WERI-Rb-1 (cell line): ENCODE data around the gene TRMT2A.

Experiments used
- DNase-seq: peaks from one replicate; pipeline ENCODE4 v3.0.0-alpha.2; 2020
- H3K27ac ChIP-seq: fragments of 250-450 bp; sonication (Bioruptor Pico); 2 replicates; pipeline ENCODE4 v1.5.1; 2020; ENCODE audit warnings: mild to moderate bottlenecking, moderate library complexity
- H3K27me3 ChIP-seq: fragments of 250-450 bp; sonication (Bioruptor Pico); 2 replicates; pipeline ENCODE4 v1.5.1; 2021; ENCODE audit warnings: mild to moderate bottlenecking, low read depth, moderate library complexity; ENCODE audit not compliant: insufficient read depth, severe bottlenecking
- H3K36me3 ChIP-seq: fragments of 250-450 bp; sonication (Bioruptor Pico); 2 replicates; pipeline ENCODE4 v1.5.1; 2020; ENCODE audit warnings: mild to moderate bottlenecking, moderate library complexity
- H3K4me3 ChIP-seq: 2 replicates; pipeline ENCODE4 v1.5.1; 2011; ENCODE audit warnings: low read depth, mild to moderate bottlenecking, control low read depth, low read length
- H3K9me3 ChIP-seq: fragments of 250-450 bp; sonication (Bioruptor Pico); 2 replicates; pipeline ENCODE4 v1.5.1; 2021; ENCODE audit warnings: mild to moderate bottlenecking, moderate library complexity; ENCODE audit not compliant: severe bottlenecking
- TF ChIP-seq, protein P1 (sequence below): IDR thresholded peaks from 2 replicates; pipeline ENCODE4 v1.5.1; 2011; ENCODE audit warnings: low read depth, mild to moderate bottlenecking, control low read depth, inconsistent platforms, low read length

TRMT2A gene

DNA sequence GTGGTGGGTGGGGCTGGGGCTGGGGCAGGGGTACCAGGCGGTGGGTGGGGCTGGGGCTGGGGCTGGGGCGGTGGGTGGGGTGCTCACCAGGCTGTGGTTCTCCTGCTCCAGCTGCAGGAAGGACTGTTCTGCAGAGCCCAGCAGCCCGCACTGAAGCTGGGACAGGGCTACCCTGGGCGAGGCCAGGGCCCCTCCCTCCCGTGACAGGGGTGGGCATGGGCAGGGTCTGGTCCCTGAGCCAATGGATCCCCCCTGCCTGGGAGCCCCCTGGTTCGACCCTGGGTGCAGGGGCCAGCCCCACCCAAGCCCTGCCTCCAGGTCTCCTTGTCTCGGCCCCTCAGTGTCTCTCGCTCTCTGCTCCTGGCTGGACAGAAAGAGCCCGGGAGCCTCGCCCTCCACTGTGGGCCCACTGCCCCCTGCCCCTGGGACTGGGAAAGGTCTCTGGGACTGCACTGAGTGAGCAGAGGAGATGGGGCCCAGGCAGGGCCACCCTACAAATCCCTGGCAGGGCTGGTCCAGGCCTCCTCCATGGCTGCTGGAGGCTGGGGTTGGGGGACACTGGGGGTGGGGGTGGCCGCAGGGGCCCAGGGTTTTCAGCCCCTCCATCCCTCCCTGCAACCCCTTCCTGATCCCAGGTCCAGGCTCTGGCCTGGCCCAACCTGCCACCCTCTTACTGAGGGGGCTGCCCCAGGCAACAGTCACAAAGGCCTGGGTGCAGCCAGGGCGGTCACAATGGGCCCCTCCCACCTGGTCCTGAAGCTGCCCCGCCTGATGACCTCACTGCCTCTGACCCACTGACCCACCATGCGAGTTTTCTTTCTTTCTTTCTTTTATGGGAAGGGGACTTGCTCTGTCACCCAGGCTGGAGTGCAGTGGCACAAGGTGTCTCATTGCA lies 33.6 kb upstream of the TRMT2A start, which contains the start of gene CCDC188:
TSS of gene CCDC188 (minus strand) at position 675 of the 895 bp plus-strand sequence. CDS start at position 606, 69 bp downstream.
- no peak for DNase-seq
- no peaks in the 10 kb centered on the region for H3K27me3 ChIP-seq
- TF ChIP-seq, protein P1, sequence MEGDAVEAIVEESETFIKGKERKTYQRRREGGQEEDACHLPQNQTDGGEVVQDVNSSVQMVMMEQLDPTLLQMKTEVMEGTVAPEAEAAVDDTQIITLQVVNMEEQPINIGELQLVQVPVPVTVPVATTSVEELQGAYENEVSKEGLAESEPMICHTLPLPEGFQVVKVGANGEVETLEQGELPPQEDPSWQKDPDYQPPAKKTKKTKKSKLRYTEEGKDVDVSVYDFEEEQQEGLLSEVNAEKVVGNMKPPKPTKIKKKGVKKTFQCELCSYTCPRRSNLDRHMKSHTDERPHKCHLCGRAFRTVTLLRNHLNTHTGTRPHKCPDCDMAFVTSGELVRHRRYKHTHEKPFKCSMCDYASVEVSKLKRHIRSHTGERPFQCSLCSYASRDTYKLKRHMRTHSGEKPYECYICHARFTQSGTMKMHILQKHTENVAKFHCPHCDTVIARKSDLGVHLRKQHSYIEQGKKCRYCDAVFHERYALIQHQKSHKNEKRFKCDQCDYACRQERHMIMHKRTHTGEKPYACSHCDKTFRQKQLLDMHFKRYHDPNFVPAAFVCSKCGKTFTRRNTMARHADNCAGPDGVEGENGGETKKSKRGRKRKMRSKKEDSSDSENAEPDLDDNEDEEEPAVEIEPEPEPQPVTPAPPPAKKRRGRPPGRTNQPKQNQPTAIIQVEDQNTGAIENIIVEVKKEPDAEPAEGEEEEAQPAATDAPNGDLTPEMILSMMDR = no peak
- no peaks in the 10 kb centered on the region for H3K36me3 ChIP-seq
- H3K4me3 ChIP-seq = no peak within 1 kb of the TSS
- no peak within 1 kb of the TSS for H3K27ac ChIP-seq
- no peaks in the 10 kb centered on the region for H3K9me3 ChIP-seq

GRCh38 chr22:20149257-20150250 lies 32.5 kb upstream of the TRMT2A start:
- TF ChIP-seq, protein P1 = no peak
- Histone ChIP-seq H3K9me3 (no peaks in the 10 kb centered on the region), H3K27me3 (no peaks in the 10 kb centered on the region), H3K4me3 (no peak overlapping the region), H3K36me3 (no peaks in the 10 kb centered on the region), H3K27ac (no peak overlapping the region)
- no peak for DNase-seq

GRCh38 chr22:20148414-20148813 lies 31.4 kb upstream of the TRMT2A start:
- Histone ChIP-seq H3K27ac (no peak overlapping the region), H3K36me3 (no peaks in the 10 kb centered on the region), H3K27me3 (no peaks in the 10 kb centered on the region), H3K9me3 (no peaks in the 10 kb centered on the region), H3K4me3 (no peak overlapping the region)
- TF ChIP-seq, protein P1 = no peak
- DNase-seq = no peak

DNA sequence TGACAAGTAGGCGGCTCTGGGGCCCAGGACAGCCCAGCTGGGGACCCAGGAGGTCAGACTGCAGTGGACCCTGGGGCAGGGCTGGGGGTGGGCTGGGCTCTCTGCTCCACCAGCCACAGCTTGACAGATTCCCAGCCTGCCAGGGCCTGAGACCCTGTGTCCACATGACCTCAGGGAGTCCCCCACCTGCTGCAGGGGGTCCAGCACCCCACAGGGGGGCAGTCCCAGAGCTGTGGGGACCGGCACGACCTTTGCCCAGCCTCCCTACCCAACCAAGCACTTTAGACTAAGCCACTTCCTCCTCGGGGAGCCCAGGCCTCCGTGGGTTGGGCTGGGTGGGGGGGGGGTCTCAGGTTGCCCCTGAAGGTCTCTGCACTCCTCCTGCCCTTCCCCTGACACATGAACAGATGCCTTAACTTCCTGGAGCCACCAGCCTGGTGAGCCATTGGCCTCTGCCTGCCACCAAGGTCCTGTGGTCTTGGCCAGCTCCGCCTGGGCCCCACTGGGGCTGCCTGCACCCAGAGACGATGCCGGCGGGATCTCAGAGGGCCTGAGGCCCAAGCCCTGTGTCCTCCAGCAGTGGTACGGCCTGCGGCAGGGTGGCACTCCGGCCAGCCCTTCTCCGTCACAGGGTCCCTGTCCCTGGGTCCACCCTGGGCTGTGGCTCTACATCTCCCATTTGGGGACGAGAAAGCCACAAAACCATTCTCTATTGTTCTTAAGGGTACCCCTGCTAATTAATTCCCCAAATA lies 30.4 kb upstream of the TRMT2A start:
- Histone ChIP-seq H3K27me3 (no peaks in the 10 kb centered on the region), H3K27ac (no peak overlapping the region), H3K9me3 (no peaks in the 10 kb centered on the region), H3K4me3 (no peak overlapping the region), H3K36me3 (no peaks in the 10 kb centered on the region)
- no peak for DNase-seq
- TF ChIP-seq, protein P1 = no peak

GRCh38 chr22:20146777-20147176 lies 29.8 kb upstream of the TRMT2A start:
- Histone ChIP-seq H3K9me3 (no peaks in the 10 kb centered on the region), H3K36me3 (no peaks in the 10 kb centered on the region), H3K4me3 (no peak overlapping the region), H3K27me3 (no peaks in the 10 kb centered on the region), H3K27ac (no peak overlapping the region)
- no peak for DNase-seq
- TF ChIP-seq, protein P1 = no peak
